HepG2 (cell line): Measurements from ENCODE around the gene MAN1A1. TPM values are rescaled to one million over a fixed set of nuclear protein-coding genes. Genes with fewer than 3 reads are reported as not detected.

Experiments
- AKAP8 ChIP-seq: sonication (generic); formaldehyde crosslinking; IDR thresholded peaks from 2 replicates; pipeline ENCODE4 v1.5.1; 2020; ENCODE audit warnings: mild to moderate bottlenecking, missing genetic modification reagents
- ATF4 ChIP-seq, 2 experiments: fragments of 450-650 bp in 1 of 2; sonication (generic) in 1 of 2; formaldehyde crosslinking; IDR thresholded peaks; 2 replicates each; pipeline versions ENCODE4 v1.5.0 to v1.8.0; 2020 to 2022; ENCODE audit warnings: mild to moderate bottlenecking in 1 of 2, missing genetic modification reagents in 1 of 2
- CAMTA2 ChIP-seq: sonication (generic); formaldehyde crosslinking; IDR thresholded peaks from 2 replicates; pipeline ENCODE4 v1.4.0; 2020; ENCODE audit warnings: mild to moderate bottlenecking, missing genetic modification reagents, borderline replicate concordance
- CCAR2 ChIP-seq: fragments of 200-400 bp; formaldehyde crosslinking; optimal IDR thresholded peaks from 2 replicates; pipeline ENCODE3; 2018; ENCODE audit warnings: low read depth, mild to moderate bottlenecking, low read length, moderate library complexity
- CENPX ChIP-seq: sonication (generic); formaldehyde crosslinking; IDR thresholded peaks from 2 replicates; pipeline ENCODE4 v1.9.0; 2021; ENCODE audit warnings: mild to moderate bottlenecking, missing genetic modification reagents, moderate library complexity
- KMT2B ChIP-seq: IDR thresholded peaks from 2 replicates; pipeline ENCODE4 v1.6.1; 2016; ENCODE audit warnings: missing genetic modification reagents, missing compliant biosample characterization
- NBN ChIP-seq: fragments of 450-650 bp; conservative IDR thresholded peaks from 2 replicates; pipeline ENCODE4 v1.6.1; 2017
- NR2C2 ChIP-seq: sonication (generic); formaldehyde crosslinking; IDR thresholded peaks from 2 replicates; pipeline ENCODE4 v1.4.0; 2020; ENCODE audit warnings: missing genetic modification reagents, mild to moderate bottlenecking, moderate library complexity, borderline replicate concordance
- PAWR ChIP-seq: sonication (generic); formaldehyde crosslinking; IDR thresholded peaks from 2 replicates; pipeline ENCODE4 v1.4.0; 2020; ENCODE audit warnings: missing genetic modification reagents, mild to moderate bottlenecking, borderline replicate concordance
- PBX2 ChIP-seq: IDR thresholded peaks from 2 replicates; pipeline ENCODE4 v1.6.1; 2016; ENCODE audit warnings: control low read depth
- PRMT3 ChIP-seq: sonication (generic); formaldehyde crosslinking; IDR thresholded peaks from 2 replicates; pipeline ENCODE4 v1.8.1; 2022; ENCODE audit warnings: low read depth, mild to moderate bottlenecking, moderate library complexity, missing genetic modification reagents, borderline replicate concordance
- ZKSCAN8 ChIP-seq: IDR thresholded peaks from 2 replicates; pipeline ENCODE4 v1.6.1; 2016; ENCODE audit warnings: borderline replicate concordance, missing genetic modification reagents, missing compliant biosample characterization
- ZNF136 ChIP-seq: sonication (generic); formaldehyde crosslinking; IDR thresholded peaks from 2 replicates; pipeline ENCODE4 v1.8.1; 2022; ENCODE audit warnings: low read depth, mild to moderate bottlenecking, moderate library complexity, missing genetic modification reagents
- ZNF326 ChIP-seq: sonication (generic); formaldehyde crosslinking; IDR thresholded peaks from 2 replicates; pipeline ENCODE4 v1.4.0; 2020; ENCODE audit warnings: missing genetic modification reagents, borderline replicate concordance
- ZNF329 ChIP-seq: sonication (generic); formaldehyde crosslinking; IDR thresholded peaks from 2 replicates; pipeline ENCODE4 v1.9.0; 2021; ENCODE audit warnings: low read depth, mild to moderate bottlenecking, missing genetic modification reagents
- ZNF34 ChIP-seq: sonication (generic); formaldehyde crosslinking; IDR thresholded peaks from 2 replicates; pipeline ENCODE4 v1.4.0; 2020; ENCODE audit warnings: mild to moderate bottlenecking, missing genetic modification reagents, borderline replicate concordance
- ZNF597 ChIP-seq: sonication (generic); formaldehyde crosslinking; IDR thresholded peaks from 2 replicates; pipeline ENCODE4 v1.5.0; 2020; ENCODE audit warnings: missing genetic modification reagents
- ZNF687 ChIP-seq: sonication (generic); formaldehyde crosslinking; IDR thresholded peaks from 2 replicates; pipeline ENCODE4 v1.5.1; 2020; ENCODE audit warnings: mild to moderate bottlenecking, missing genetic modification reagents, moderate library complexity
- ZSCAN21 ChIP-seq: sonication (generic); formaldehyde crosslinking; IDR thresholded peaks from 2 replicates; pipeline ENCODE4 v1.8.0; 2022; ENCODE audit warnings: mild to moderate bottlenecking, missing genetic modification reagents, moderate library complexity, borderline replicate concordance
- polyA plus RNA-seq, 8 experiments: library from polyadenylated mRNA; depleted of rRNA in 3 of 8; stranded (reverse) in 7 of 8; unstranded in 1 of 8; fragments of >200 nt; fragmentation: Illumina TruSeq in 4 of 8; extraction: Trizol in 4 of 8; gene quantifications; 2 replicates each; pipeline versions ENCODE4 v1.2.1 to v1.2.3, GENCODE V29; 2011 to 2016; ENCODE audit warnings: low read depth in 4 of 8, missing spikeins in 1 of 8, mixed read lengths in 1 of 8; ENCODE audit not compliant: insufficient read depth in 1 of 8
- total RNA-seq, 5 experiments: library from RNA; depleted of rRNA; stranded (reverse); fragments of >200 nt; fragmentation: Illumina TruSeq; extraction: Trizol; gene quantifications; 2 replicates each; pipeline ENCODE4 v1.2.3, GENCODE V29; 2016; ENCODE audit warnings: low read depth in 1 of 5

MAN1A1 gene
- total and polyA plus RNA-seq, 2 of the 13 experiments (the other 11 are each of a cell fraction or from before 2014, with no cell fraction given) = 156 to 236 TPM

- TF ChIP-seq ATF4 (CRISPR knock-in tag; IDR thresholded peaks at IDR 0.05) (peak in 1 of 2 experiments; percentile 83; a peak in 2 of 4 replicates), ZNF326 (CRISPR knock-in tag) (no peak), CAMTA2 (CRISPR knock-in tag) (peak; percentile 43; the same call in 1 of the 2 replicates), PBX2 (peak; percentile 89), ZNF136 (CRISPR knock-in tag) (peak; percentile 47; the same call in 1 of the 2 replicates), KMT2B (CRISPR knock-in tag) (peak; percentile 89), ZNF597 (CRISPR knock-in tag) (0 out of 2 replicates have a peak, but pooled peaks have one; percentile 34), PRMT3 (CRISPR knock-in tag) (0 out of 2 replicates have a peak, but pooled peaks have one; percentile 3), CENPX (CRISPR knock-in tag) (no peak), CCAR2 (no peak), ZNF329 (CRISPR knock-in tag) (peak; percentile 95), ZKSCAN8 (CRISPR knock-in tag) (peak; percentile 82; the same call in 1 of the 2 replicates), AKAP8 (CRISPR knock-in tag) (peak; percentile 90), PAWR (no peak), NBN (no peak), ZNF687 (CRISPR knock-in tag) (peak; percentile 91), ZNF34 (CRISPR knock-in tag) (no peak), NR2C2 (CRISPR knock-in tag) (peak; percentile 63; the same call in 1 of the 2 replicates), ZSCAN21 (CRISPR knock-in tag) (peak; percentile 91)
Observed at GRCh38 chr6:119349361-119350201, at the start of gene MAN1A1 (continued).
